Stimulated activated CD4-positive, alpha-beta T cell treated with anti-CD3 and anti-CD28 coated beads, TNF-alpha, amount 100 ng/mL, for 48 hours (primary cell): ENCODE data around the gene NOS1AP.

Experiments used
- DNase-seq, 3 donors: peaks; one replicate each; pipeline ENCODE4 v3.0.0-alpha.2; 2020; ENCODE audit warnings: low read depth in 3 of 3

The NOS1AP gene

GRCh38 chr1:162137179-162137960 lies 67.9 kb downstream of the NOS1AP start:
- no peak for DNase-seq

DNA sequence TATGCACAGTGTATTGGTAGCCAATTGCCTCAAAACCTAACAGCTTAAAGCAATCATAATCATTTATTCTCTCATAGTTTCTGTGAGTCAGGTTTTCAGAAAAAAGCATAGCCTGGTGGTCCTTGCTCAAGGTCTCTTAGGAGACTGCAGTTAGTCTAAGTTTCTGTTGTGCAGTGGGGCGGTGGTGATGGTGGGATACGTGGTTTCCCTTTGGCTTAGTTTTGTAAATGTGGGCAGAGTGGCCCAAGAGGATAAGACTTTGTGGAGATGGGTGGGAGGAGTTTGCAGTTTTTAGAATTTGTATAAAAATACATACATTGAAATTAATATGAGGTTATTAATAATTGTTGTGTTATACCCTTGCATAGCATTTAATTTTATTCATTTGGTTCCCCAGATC lies 68.6 kb downstream of the NOS1AP start:
- no peak for DNase-seq

DNA sequence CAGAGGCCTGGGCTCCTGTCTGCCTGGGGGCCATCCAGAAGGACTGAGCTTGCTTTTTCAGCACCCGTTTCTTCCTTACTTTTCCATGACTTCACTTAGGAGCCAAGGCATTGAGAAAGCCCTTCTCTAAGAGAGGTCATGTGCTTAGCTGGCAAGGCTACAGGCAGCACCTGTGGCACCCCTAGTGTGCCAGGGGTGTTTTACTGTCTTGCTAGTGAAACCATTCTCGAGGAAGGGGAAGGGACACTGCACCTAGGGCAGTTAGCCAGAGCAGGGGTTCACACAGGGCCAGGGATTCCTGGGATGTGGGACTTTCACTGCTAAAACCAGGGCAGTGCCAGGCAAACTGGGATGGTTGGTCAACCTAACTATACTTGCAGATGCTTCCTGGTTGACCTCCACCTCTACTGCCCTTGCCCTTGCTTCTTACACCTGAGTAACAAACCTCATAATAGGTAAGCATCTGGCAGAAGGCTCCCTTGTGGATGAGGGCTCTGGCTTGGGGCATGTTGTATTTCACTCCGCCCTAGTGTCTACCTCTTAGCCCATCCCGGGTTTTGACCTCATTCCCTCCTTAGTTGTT lies 69.2 kb downstream of the NOS1AP start:
- DNase-seq, result no peak

GRCh38 chr1:162139211-162139610 lies 69.7 kb downstream of the NOS1AP start:
- DNase-seq, result no peak

DNA sequence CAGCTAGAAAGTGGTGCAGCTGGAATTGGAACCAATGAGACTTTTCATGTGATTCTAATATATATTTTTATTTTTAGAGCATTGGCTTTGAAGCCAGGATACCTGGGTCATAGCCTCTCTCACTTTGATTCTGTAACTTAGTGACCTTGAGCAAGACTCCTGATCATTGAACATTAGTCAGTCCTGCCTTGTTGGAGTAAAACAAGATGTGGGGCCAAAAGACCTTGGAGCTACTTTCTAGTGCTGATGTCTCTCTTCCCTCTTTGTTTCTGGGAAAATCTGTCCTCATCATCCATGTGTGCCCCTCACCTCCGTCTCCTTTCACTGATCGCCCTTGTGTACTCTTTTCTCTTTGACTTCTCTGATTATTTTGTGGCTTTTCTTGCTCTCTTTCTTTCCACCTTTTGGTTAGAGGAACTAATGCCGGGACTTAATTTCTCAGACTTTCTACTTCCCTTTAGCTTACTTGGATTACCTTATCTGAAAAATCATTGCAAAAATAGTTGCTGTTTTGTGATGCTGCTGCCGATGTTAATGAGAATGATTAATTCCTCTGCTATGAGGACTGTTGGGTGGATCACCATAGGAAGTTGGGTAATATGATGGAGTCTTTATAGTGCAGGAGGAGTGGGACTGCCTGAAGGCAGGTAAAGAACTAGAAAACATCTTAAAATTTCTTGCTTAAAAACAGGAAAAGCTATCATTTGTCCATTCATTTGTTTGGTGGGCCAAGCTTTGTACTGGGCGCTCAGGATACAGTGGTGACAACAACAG lies 72.0 kb downstream of the NOS1AP start:
- DNase-seq, result no peak

- no peak for DNase-seq
These were observed 73.5 kb downstream of the NOS1AP start for GRCh38 chr1:162142968-162143367.

GRCh38 chr1:162144268-162144667 lies 74.8 kb downstream of the NOS1AP start:
- no peak for DNase-seq

- DNase-seq, result no peak
These were observed 75.4 kb downstream of the NOS1AP start for GRCh38 chr1:162144853-162145252.

DNA sequence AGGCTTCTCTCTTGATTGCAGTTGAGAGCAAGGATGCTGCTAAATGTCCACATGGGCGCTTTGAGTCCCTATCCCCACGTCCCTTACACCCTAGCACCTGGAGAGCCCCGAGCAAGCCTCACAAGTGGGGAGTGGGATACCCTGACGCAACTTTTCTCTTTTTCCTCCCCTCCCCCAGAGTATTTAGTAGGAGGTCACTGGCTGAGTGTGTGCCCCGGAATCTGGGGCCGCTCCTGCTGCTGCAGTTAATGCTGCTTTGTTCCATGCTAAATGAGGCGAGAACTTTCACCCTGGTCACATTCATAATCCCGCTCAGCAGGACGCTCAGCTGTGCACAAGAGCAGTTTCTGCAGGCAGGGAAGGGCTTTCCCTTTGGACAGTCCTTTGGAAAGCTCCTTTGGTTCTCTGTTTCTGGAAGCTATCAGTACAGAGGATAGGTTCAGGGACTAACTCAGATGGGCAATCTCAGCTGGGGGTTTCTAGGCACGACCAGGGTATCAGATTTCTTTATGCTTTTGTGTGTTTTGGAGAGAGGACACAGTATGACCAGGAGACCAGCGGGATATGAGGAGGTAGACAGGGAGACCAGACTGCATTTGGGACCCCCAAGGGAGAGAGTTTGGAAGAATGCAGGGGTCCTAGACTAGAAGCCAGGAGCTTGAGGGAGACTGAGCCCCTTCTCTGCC lies 75.9 kb downstream of the NOS1AP start:
- no peak for DNase-seq

DNA sequence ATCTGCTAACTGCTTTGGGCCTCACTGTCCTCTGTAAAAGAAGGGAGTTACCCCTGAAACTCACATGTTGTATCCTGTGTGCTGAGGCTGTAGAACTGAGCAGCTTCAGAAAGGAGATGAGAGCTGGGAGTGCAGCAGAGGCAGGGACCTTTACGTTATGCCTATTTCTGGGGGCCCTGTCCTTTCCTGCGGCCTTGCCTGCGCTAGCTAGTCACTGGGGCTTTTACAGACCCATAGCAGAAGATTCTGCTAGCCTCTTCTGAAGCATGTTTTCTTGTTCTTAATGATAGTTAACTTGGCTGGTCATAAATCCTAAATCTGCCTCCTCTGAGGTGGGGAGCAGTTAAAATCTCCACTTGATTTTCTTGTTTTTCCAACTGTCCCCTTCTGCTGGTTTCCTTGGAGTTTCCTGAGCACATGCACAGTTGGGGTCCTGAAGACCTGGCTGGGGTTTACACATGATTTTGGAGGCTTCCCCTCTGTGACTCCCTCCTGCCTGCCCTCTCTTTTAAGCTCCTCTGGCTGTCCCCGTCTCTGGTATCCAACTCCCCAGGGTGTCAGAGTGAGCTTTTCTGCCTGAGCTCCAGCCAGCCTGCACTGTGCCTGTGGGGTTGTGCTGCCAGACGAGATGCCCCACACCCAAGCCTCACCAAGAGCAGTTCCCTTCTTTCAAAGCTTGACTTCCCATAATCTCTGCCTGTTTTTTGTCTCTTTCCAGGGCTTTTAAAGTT lies 76.6 kb downstream of the NOS1AP start:
- DNase-seq, result no peak

DNA sequence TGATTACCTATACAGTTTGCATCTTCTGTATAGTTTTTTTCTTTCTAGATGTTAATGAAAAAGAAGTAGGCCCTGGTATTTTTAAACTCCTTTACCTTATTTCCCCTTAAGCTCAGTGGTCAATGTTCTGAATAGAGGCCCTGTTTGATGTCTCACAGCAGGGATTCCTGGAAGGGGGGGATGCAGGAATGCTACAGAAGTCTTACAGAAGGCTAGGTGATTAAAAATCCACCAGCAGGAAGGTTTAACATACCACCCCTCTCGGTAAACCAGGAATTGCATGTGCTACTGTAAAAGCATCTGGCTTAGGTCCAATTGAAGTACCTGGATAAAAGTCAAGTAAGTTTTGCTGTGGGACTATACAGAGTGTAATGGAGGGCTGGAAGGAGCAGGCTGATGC lies 78.3 kb downstream of the NOS1AP start:
- no peak for DNase-seq

GRCh38 chr1:162150112-162150511 lies 80.6 kb downstream of the NOS1AP start:
- no peak for DNase-seq

DNA sequence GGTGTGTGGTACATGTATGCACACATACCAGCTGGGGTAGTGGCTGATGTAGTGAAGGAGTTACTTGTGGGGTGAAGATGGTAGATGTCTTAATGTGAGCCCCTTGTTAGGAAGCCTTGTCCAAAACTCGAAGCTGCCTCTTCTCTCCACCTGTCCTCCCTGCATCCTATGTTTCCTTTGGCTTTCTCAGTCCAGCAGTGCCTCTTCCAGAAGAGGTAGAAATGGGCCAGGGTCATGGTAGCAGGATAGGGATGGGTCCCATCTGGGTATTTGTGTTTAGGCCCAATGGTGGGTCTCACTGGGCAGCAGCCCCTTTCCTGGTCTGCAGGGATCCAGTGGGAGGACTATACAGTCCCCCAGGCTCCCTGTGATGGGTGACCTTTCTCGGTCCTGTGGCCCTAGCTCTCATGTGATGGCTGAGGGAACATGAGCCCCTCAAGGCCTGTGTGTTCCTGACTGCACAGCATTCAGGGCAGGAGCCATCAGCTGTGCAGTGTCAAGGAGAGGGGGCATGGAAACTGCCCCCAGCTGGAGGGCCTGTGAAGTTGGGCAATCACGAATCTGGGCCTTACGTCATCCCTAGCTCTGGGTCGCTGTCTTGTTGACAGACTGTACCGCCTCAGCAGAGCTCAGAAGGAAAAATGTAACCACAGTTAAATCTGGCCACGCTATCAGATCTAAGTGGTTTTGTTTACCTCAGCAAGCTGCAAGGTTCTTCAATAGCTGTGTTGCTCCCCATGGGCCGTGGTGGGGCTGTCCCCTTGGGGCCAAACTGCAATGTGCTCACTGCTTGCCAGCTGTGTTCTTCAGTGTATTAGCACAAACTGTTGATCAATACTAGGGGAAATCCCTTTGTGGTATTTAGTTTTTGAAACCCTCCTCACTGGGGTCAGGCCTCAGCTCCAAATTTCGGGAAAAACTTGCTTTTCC lies 82.7 kb downstream of the NOS1AP start:
- no peak for DNase-seq

GRCh38 chr1:162153374-162153773 lies 83.9 kb downstream of the NOS1AP start:
- DNase-seq, result no peak

GRCh38 chr1:162157469-162157868 lies 88.0 kb downstream of the NOS1AP start:
- DNase-seq, result no peak

DNA sequence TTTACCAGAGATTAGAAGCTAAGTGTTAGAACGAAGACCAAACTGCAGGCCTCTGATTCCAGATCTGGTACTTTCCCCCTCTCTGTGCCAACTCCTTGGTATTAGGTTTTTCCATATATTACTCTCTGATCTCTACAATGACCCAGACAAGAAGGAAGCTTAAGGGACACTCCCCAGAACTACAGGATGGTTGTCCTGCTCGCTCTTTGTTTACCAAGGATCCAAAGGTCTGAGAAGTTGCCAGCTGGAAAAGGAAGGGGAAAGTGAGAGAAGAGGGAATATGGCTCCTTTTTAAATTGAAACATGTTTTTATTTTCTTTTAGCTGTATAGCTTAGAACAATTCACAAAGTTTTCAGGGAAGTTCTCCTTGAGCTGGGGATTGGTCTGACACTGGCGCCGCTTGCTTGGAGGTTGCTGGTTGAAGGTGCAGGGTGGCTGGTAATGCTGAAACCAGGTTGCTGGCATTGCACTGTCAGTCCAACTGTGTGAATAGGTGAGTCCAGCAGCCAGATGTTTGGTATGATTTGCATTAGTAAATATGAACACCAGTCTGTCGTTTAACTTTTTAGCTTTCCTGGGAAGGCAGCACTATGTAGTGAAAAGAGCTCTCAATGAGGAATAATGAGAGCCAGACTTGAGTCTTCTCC lies 89.3 kb downstream of the NOS1AP start:
- no peak for DNase-seq

GRCh38 chr1:162159515-162159914 lies 90.0 kb downstream of the NOS1AP start:
- no peak for DNase-seq

GRCh38 chr1:162161916-162162550 lies 92.5 kb downstream of the NOS1AP start:
- DNase-seq, result no peak

DNA sequence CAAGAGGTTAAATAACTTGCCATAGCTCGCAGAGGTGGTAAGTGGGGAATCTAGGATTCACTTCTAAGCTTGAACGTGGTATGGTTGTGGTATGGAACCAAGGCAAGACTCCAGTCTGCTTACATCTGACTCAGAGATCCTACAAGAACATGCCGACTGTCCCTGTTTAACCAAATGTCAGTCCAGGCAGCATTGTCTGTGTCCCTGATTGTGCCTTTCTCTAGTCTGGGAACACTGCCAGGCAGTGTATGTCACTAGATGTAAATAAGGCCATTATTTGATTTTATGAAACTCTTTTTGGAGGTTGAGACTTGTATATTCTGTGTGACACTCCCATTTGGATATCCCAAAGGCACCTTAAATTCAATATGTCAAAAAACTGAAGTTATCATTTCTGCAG lies 96.0 kb downstream of the NOS1AP start:
- no peak for DNase-seq
